ENCODE results near the gene AMER2. TPM values are rescaled to one million over a fixed set of nuclear protein-coding genes. Genes with fewer than 3 reads are reported as not detected.

The AMER2 gene
- total RNA-seq, 2 experiments from 2014 or later, result not detected

- ChIA-PET CTCF (no interaction called here), POLR2A (no interaction called here)
- no peaks in the 10 kb centered on the region for H3K36me3 Mint-ChIP-seq (ENCODE audit: low read depth)
- no peaks in the 10 kb centered on the region for H3K4me1 Mint-ChIP-seq (ENCODE audit: low read depth)
- H3K27me3 Mint-ChIP-seq, result peaks cover 72% of the 10 kb centered on the region
- no peaks in the 10 kb centered on the region for H3K36me3 ChIP-seq (ENCODE audit: insufficient read depth, low read length)
- no peak for ATAC-seq (ENCODE audit: poor library complexity)
- no peak overlapping the region for H3K27ac Mint-ChIP-seq
- H3K4me3 ChIP-seq (ENCODE audit: low read length), result no peak overlapping the region
- H3K4me3 Mint-ChIP-seq, result no peak overlapping the region
- no peaks in the 10 kb centered on the region for H3K4me1 ChIP-seq (ENCODE audit: insufficient read depth, low read length)
- no peak overlapping the region for H3K27ac ChIP-seq (ENCODE audit: low read depth in 1 of 2, low read length in 2 of 2)
- H3K9me3 ChIP-seq (ENCODE audit: control insufficient read depth in 1 of 2, insufficient read depth in 1 of 2, low read length in 2 of 2), result peaks cover 3 to 4% of the 10 kb centered on the region in 2 experiments
- peaks cover 4% of the 10 kb centered on the region for H3K9me3 Mint-ChIP-seq
- intact Hi-C loops (cut with DNase I, micrococcal nuclease), result no loop called here
- no peak for TF ChIP-seq CTCF (IDR thresholded peaks at IDR 0.05)
- H3K27me3 ChIP-seq (ENCODE audit: control insufficient read depth in 1 of 2, insufficient read depth in 2 of 2, low read length in 2 of 2), result peaks cover 9 to 33% of the 10 kb centered on the region in 2 experiments
- DNase-seq, result no peak
These were observed 35.0 kb downstream of the AMER2 start for GRCh38 chr13:25136880-25137787.

GRCh38 chr13:25135896-25136295 is 36.2 kb downstream of the AMER2 start:
- no peak for TF ChIP-seq CTCF (IDR thresholded peaks at IDR 0.05)
- peaks cover 71% of the 10 kb centered on the region for H3K27me3 Mint-ChIP-seq
- H3K4me3 Mint-ChIP-seq, result no peak overlapping the region
- H3K27me3 ChIP-seq (ENCODE audit: control insufficient read depth in 1 of 2, insufficient read depth in 2 of 2, low read length in 2 of 2), result peaks cover 9 to 29% of the 10 kb centered on the region in 2 experiments
- no peak overlapping the region for H3K27ac ChIP-seq (ENCODE audit: low read depth in 1 of 2, low read length in 2 of 2)
- no peak overlapping the region for H3K27ac Mint-ChIP-seq
- no peaks in the 10 kb centered on the region for H3K4me1 Mint-ChIP-seq (ENCODE audit: low read depth)
- DNase-seq, result no peak
- intact Hi-C loops (cut with DNase I, micrococcal nuclease), result no loop called here
- no peaks in the 10 kb centered on the region for H3K36me3 Mint-ChIP-seq (ENCODE audit: low read depth)
- no peaks in the 10 kb centered on the region for H3K36me3 ChIP-seq (ENCODE audit: insufficient read depth, low read length)
- no peaks in the 10 kb centered on the region for H3K4me1 ChIP-seq (ENCODE audit: insufficient read depth, low read length)
- H3K9me3 ChIP-seq (ENCODE audit: control insufficient read depth in 1 of 2, insufficient read depth in 1 of 2, low read length in 2 of 2), result peaks cover 3 to 4% of the 10 kb centered on the region in 2 experiments
- peaks cover 4% of the 10 kb centered on the region for H3K9me3 Mint-ChIP-seq
- CTCF ChIA-PET, result no interaction called here
- POLR2A ChIA-PET, result no interaction called here
- ATAC-seq (ENCODE audit: poor library complexity), result no peak
- no peak overlapping the region for H3K4me3 ChIP-seq (ENCODE audit: low read length)

GRCh38 chr13:25132751-25133390 is 39.2 kb downstream of the AMER2 start:
- Histone ChIP-seq H3K9me3 (ENCODE audit: control insufficient read depth in 1 of 2, insufficient read depth in 1 of 2, low read length in 2 of 2) (peaks cover 3 to 4% of the 10 kb centered on the region in 2 experiments), H3K4me1 (ENCODE audit: insufficient read depth, low read length) (no peaks in the 10 kb centered on the region), H3K36me3 (ENCODE audit: insufficient read depth, low read length) (no peaks in the 10 kb centered on the region), H3K27ac (ENCODE audit: low read depth in 1 of 2, low read length in 2 of 2) (no peak overlapping the region), H3K27me3 (ENCODE audit: control insufficient read depth in 1 of 2, insufficient read depth in 2 of 2, low read length in 2 of 2) (peaks cover 9 to 17% of the 10 kb centered on the region in 2 experiments), H3K4me3 (ENCODE audit: low read length) (no peak overlapping the region)
- H3K27ac Mint-ChIP-seq, result no peak overlapping the region
- ChIA-PET POLR2A (no interaction called here), CTCF (no interaction called here)
- no peaks in the 10 kb centered on the region for H3K4me1 Mint-ChIP-seq (ENCODE audit: low read depth)
- no peak for ATAC-seq (ENCODE audit: poor library complexity)
- no peak for TF ChIP-seq CTCF (IDR thresholded peaks at IDR 0.05)
- peaks cover 72% of the 10 kb centered on the region for H3K27me3 Mint-ChIP-seq
- H3K4me3 Mint-ChIP-seq, result no peak overlapping the region
- intact Hi-C loops (cut with DNase I, micrococcal nuclease), result no loop called here
- peaks cover 4% of the 10 kb centered on the region for H3K9me3 Mint-ChIP-seq
- no peak for DNase-seq
- H3K36me3 Mint-ChIP-seq (ENCODE audit: low read depth), result no peaks in the 10 kb centered on the region

Measured in CD4-positive, alpha-beta T cell (primary cell).